M059J (cell line): ENCODE measurements around the gene CARD6. TPM values are rescaled to one million over a fixed set of nuclear protein-coding genes. Genes with fewer than 3 reads are reported as not detected.
"Not testable (repeated sequence)": the region's sequence is repeated elsewhere in the genome, so short reads cannot be mapped to it uniquely, and the experiment has no call there.

ENCODE experiments used
- DNase-seq: peaks from one replicate; pipeline ENCODE4 v3.0.0-alpha.2; 2012; ENCODE audit warnings: low read depth
- total RNA-seq: library from RNA; depleted of rRNA; stranded (reverse); fragments of >200 nt; shearing (Covaris generic); gene quantifications from 2 replicates; pipeline ENCODE4 v1.2.3, GENCODE V29; 2014

Gene CARD6
- total RNA-seq, 1 experiment from 2014 or later = 8.0 TPM

- DNase-seq = peak; percentile 26
Observed at GRCh38 chr5:40828690-40829661, 12.2 kb upstream of the CARD6 start.

DNA sequence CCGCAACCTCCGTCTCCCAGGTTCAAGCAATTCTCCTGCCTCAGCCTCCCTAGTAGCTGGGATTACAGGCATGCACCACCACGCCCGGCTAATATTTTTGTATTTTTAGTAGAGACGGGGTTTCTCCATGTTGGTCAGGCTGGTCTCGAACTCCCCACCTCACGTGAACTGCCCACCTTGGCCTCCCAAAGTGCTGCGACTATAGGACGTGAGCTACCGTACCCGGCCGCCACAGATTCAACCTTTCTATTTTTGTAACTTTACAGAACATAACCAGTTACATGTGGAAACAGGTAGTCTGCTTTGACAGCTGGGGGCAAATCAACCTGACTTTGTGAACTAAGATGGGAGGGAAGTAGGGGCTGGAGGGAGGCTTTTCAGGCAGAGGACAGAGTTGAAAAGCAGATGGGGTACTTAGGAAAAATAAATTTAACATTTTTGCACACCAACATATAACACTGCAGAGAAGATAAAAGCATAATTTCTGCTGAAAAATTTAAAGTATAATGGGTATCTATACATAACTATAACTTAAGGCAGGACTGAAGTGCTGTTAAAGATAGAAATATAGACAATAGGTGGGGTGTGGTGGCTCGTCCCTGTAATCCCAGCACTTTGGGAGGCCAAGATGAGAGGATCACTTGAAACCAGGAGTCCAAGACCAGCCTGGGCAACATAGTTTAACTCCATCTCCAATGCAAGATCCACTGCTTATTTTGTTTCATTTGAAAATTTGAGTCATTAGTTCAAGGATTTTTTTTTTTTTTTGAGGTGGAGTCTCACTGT, 11.2 kb upstream of the CARD6 start:
- DNase-seq = no peak

GRCh38 chr5:40831346-40832210, 9.6 kb upstream of the CARD6 start:
- peak; percentile 37 for DNase-seq

- no peak for DNase-seq
Observed at GRCh38 chr5:40832345-40832744, 8.8 kb upstream of the CARD6 start.

DNA sequence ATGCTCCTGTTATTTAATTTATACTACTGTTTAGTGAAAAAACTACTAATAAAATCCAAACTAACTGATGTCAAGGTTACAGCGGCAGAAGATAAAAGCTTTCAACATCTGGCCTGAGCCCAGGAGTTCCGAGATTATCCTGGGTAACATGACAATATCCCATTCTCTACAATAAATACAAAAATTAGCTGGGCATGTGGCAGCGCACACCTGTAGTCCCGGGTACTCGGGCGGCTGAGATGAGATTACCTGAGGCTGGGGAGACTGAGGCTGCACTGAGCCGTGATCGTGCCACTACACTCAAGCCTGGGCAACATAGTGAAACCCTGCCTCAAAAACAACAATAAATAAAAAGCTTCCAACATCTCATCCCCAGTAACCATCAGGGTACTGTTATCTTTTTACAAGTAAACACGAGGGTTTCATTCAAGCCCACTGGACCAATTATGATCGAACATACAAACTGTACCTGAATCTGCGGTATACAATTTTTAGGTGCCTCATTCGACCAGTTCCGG, 7.4 kb upstream of the CARD6 start:
- no peak for DNase-seq

GRCh38 chr5:40834391-40834848, 6.7 kb upstream of the CARD6 start:
- peak; percentile 30 for DNase-seq

DNA sequence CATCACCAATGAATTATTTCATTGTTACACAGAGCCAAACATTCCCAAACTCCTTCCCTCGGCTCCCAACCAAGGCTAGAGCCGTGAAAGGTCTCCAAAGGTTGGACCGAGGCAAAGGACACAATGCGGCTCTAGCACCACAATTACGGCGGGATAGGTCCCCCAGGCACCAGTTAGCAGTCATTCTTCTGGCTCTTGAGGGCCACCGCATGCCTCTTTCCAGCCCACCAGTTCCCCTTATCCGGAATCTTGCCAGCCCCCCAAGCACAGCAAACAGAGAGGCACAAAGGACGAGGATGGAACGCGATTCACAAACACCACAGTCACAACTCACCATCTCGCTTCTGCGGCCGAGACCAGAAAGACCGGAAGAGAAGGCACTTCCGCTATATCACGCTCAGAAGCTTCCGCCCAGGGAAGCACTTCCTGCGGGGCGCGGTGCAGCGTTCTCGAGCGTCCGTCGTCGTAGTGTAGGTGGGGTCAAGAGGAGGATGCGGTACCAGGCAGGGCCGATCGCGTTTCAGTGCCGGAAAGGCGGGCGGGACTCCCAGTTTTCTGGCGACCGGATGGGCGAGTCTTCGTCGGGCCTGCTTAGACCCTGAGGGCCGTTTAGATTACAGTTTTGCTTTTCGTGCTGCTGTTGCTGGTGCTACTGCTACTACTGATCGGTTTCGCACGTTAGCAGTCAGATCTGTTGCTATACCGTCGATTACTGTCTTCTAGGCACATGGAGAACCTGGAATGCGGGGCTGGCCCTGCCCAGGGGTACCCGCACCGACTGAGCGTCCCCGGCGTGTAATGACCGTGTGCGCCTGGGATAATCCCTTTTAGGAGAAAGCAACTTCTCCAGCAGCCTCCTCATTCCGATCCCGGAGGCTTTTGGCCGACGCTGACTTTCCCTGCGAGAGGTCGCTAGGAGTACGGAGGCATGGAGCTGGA, 6.0 kb upstream of the CARD6 start, which contains the start of gene RPL37:
Gene RPL37 (minus strand): TSS at position 374 of the 939 bp plus-strand sequence. CDS start 37 bp downstream, at position 337.
- peak; percentile 98 for DNase-seq

GRCh38 chr5:40838086-40838485, 3.1 kb upstream of the CARD6 start:
- DNase-seq = no peak

DNA sequence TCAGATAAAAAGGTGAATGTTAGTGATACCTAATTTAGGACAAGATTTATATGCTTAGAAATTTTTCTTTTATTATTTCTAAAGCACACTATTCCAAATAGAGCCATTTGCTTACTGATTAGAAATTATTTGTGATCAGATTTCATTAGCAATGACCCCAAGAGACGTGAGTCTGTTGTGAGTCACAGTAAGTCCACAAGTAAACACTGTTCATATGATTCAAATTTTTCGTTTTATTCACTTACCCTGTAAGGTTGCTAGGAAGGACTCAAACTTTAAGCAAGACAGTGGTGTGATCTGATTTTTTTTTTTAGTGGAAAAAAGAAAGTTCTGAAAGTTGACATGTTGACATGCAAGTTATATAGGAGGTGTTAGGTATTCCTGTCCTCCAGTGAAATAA, 1.2 kb downstream of the CARD6 start:
- peak; percentile 63 for DNase-seq

GRCh38 chr5:40844565-40844964, 3.4 kb downstream of the CARD6 start:
- DNase-seq = no peak

DNA sequence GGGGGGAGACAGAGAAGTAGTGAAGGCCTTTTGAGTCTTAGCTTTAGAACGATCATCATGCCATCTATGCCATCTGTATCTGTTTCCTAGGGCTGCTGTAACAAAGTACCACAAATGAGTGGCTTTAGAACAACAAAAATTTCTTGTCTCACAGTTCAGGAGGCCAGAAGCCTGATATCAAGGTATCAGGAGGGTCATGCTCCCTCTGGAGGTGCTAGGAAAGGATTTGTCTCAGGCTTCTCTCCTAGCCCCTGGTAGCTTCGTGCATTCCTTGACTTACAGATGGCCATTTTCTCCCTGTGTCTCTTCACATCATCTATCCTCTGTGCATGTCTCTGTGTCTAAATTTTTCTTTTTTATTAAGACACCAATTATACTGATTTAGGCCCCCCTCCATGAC, 5.2 kb downstream of the CARD6 start:
- no peak for DNase-seq

GRCh38 chr5:40847525-40847924, 6.4 kb downstream of the CARD6 start:
- DNase-seq = no peak

GRCh38 chr5:40853632-40854192, 12.5 kb downstream of the CARD6 start:
- DNase-seq = peak; percentile 71

DNA sequence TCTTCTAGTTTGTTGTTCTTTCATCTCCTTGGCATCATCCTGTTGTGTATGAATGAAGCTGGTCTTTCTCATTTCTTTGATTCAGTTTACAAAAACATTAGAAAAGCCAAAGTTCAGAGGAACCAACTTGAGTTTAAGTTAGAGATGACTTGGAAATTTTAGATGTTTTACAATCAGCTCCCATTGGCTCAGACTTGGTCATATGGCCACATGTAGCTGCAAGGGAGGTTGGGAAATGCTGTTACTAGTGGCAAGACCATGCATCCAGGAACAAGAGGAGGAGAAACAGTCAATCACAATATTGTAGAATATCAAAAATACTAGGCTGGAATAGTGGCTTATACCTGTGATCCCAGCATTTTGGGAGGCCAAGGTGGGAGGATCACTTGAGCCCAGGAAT, 19.5 kb downstream of the CARD6 start:
- no peak for DNase-seq

- DNase-seq = not testable (repeated sequence)
Observed at GRCh38 chr5:40865004-40865403, 23.8 kb downstream of the CARD6 start.

GRCh38 chr5:40866844-40867243, 25.7 kb downstream of the CARD6 start:
- no peak for DNase-seq

DNA sequence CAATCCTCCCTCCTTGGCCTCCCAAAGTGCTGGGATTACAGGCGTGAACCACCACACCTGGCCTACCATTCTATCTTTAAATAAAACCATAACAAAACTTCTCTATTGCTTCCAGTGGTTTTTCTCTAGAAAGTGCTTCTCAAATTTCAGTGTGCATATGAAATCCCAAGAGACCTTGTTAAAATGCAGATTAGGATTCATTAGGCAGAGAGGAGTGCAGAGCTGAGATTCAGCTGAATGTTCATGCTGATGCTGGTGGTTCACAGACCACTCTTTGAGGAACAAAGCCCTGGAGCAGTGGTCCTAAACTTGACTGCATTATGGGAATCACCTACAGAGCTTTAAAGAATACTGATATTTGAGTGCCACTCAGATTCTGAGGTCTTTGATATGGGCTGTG, 28.2 kb downstream of the CARD6 start:
- DNase-seq = no peak

GRCh38 chr5:40871177-40871576, 30.0 kb downstream of the CARD6 start:
- peak; percentile 71 for DNase-seq

DNA sequence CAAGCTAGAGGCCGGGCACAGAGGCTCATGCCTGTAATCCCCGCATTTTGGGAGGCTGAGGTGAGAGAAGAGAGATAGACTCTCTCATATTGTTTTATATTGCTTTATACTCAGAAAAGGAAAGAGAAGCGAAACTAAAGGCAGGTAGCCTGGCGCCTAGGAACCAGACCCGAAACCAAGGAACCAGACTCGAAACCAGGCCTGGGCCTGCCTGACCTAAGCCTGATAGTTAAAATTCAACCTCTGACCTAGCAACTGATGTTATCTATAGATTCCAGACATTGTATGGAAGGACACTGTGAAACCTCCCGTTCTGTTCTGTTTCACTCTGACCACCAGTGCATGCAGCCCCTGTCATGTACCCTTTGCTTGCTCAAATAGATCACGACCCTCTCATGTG, 31.1 kb downstream of the CARD6 start:
- not testable (repeated sequence) for DNase-seq
